H1 (cell line): ENCODE measurements around the gene PTPN21. TPM values are rescaled to one million over a fixed set of nuclear protein-coding genes. Genes with fewer than 3 reads are reported as not detected.

Experiments
- CBX8 ChIP-seq: fragments of 300-800, 300-1000 bp; sonication (generic); IDR thresholded peaks from 2 replicates; pipeline ENCODE4 v1.7.1; 2016; ENCODE audit warnings: low read depth, low read length, borderline replicate concordance
- GABPA ChIP-seq: IDR thresholded peaks from 2 replicates; pipeline ENCODE4 v1.6.1; 2011; ENCODE audit warnings: mild to moderate bottlenecking, low read length, moderate library complexity, borderline replicate concordance; ENCODE audit not compliant: insufficient read depth
- HDAC6 ChIP-seq: IDR thresholded peaks from one replicate; pipeline ENCODE4 v1.7.1; 2012; ENCODE audit warnings: low read depth, mild to moderate bottlenecking, inconsistent platforms, low read length, moderate library complexity
- MAFK ChIP-seq: IDR thresholded peaks from 2 replicates; pipeline ENCODE4 v1.6.1; 2012; ENCODE audit warnings: low read depth, mild to moderate bottlenecking, improper control_type of control experiment, low read length
- TBP ChIP-seq: IDR thresholded peaks from 2 replicates; pipeline ENCODE4 v1.6.1; 2011; ENCODE audit warnings: low read depth, low read length, improper control_type of control experiment
- TEAD4 ChIP-seq: IDR thresholded peaks from 2 replicates; pipeline ENCODE4 v1.6.1; 2012; ENCODE audit warnings: low read depth, low read length, inconsistent platforms, mixed read lengths
- USF2 ChIP-seq: IDR thresholded peaks from 2 replicates; pipeline ENCODE4 v1.6.1; 2011; ENCODE audit warnings: low read length, improper control_type of control experiment
- YY1 ChIP-seq: IDR thresholded peaks from 2 replicates; pipeline ENCODE4 v1.6.1; 2011; ENCODE audit warnings: low read depth, mild to moderate bottlenecking, low read length
- polyA plus RNA-seq, 7 experiments: library from polyadenylated mRNA; depleted of rRNA in 3 of 7; stranded (reverse) in 5 of 7; unstranded in 2 of 7; fragments of >200 nt in 5 of 7; fragments of 200-250 nt in 2 of 7; gene quantifications; 1 replicate in 5 of 7; 2 replicates in 1 of 7; 4 replicates in 1 of 7; pipeline versions ENCODE4 v1.2.1 to v1.2.3, GENCODE V29; 2011 to 2013; ENCODE audit warnings: missing spikeins in 2 of 7, mixed read lengths in 2 of 7
- total RNA-seq: library from RNA; stranded (reverse); fragmentation: NEBNext Ultra II Directional; extraction: Animal tissue kit (Norgen Biotek cat#: 25700); gene quantifications from 2 replicates; pipeline ENCODE4 v1.2.1, GENCODE V29; 2021

PTPN21 gene
- total and polyA plus RNA-seq, 2 of the 8 experiments (the other 6 are each of a cell fraction or from before 2014, with no cell fraction given): 6.5 to 16.1 TPM

GRCh38 chr14:88546621-88547385, 8.0 kb downstream of the PTPN21 start (continued):
- TF ChIP-seq USF2 (no peak), GABPA (no peak), MAFK (no peak), TEAD4 (no peak), HDAC6 (no peak), TBP (no peak), CBX8 (no peak), YY1 (no peak)
